CD4-positive, alpha-beta T cell treated with Interleukin-4 for 1 hour (primary cell): ENCODE data around the gene POLR1G.
"Not testable (repeated sequence)": the region's sequence is repeated elsewhere in the genome, so short reads cannot be mapped to it uniquely, and the experiment has no call there.

Experiments used
- DNase-seq, 2 donors: peaks; one replicate each; pipeline ENCODE4 v3.0.0-alpha.2; 2020 to 2022

The POLR1G gene

GRCh38 chr19:45423033-45423588, 16.7 kb downstream of the POLR1G start:
- no peak for DNase-seq

- DNase-seq, result peak; percentile 91 to 92
These were observed 17.2 kb downstream of the POLR1G start, which contains the start of gene ERCC1 for GRCh38 chr19:45423589-45424190. ERCC1 (minus strand) TSS chr19:45423917; CDS start chr19:45423374, 543 bp downstream.

GRCh38 chr19:45424191-45425058, 18.0 kb downstream of the POLR1G start:
- peak; percentile 43 to 54 for DNase-seq

- peak in 1 of 2 donors; percentile 43 for DNase-seq
These were observed 22.2 kb downstream of the POLR1G start for GRCh38 chr19:45428384-45429231.

- not testable (repeated sequence) for DNase-seq
These were observed 23.5 kb downstream of the POLR1G start for GRCh38 chr19:45429896-45430295.

- DNase-seq, result not testable (repeated sequence)
These were observed 24.6 kb downstream of the POLR1G start for GRCh38 chr19:45431008-45431407.

GRCh38 chr19:45432543-45432942, 26.1 kb downstream of the POLR1G start:
- not testable (repeated sequence) for DNase-seq

- DNase-seq, result no peak
These were observed 30.9 kb downstream of the POLR1G start for GRCh38 chr19:45437328-45437727.

GRCh38 chr19:45439190-45439568, 32.7 kb downstream of the POLR1G start:
- no peak for DNase-seq

GRCh38 chr19:45439569-45440258, 33.3 kb downstream of the POLR1G start:
- DNase-seq, result peak; percentile 89 to 90

GRCh38 chr19:45440259-45440638, 33.8 kb downstream of the POLR1G start:
- DNase-seq, result no peak

GRCh38 chr19:45440873-45441654, 34.6 kb downstream of the POLR1G start:
- no peak for DNase-seq

GRCh38 chr19:45442408-45442777, 35.9 kb downstream of the POLR1G start:
- no peak for DNase-seq

GRCh38 chr19:45442778-45443461, 36.5 kb downstream of the POLR1G start:
- DNase-seq, result peak; percentile 69 to 91

GRCh38 chr19:45443462-45444317, 37.2 kb downstream of the POLR1G start:
- DNase-seq, result peak; percentile 70 to 84

GRCh38 chr19:45444318-45445041, 38.0 kb downstream of the POLR1G start:
- peak; percentile 92 to 94 for DNase-seq

GRCh38 chr19:45445139-45445538, 38.7 kb downstream of the POLR1G start:
- no peak for DNase-seq

- peak in 1 of 2 donors; percentile 60 for DNase-seq
These were observed 39.9 kb downstream of the POLR1G start for GRCh38 chr19:45446295-45446694.

GRCh38 chr19:45446944-45447343, 40.5 kb downstream of the POLR1G start:
- no peak for DNase-seq
